IPS-15b (cell line): ENCODE data around the gene CYTH3.

Experiments used
- H3K27me3 ChIP-seq: one replicate; pipeline ENCODE4 v1.6.1; 2013; ENCODE audit warnings: low read length; ENCODE audit not compliant: control insufficient read depth, insufficient read depth
- H3K36me3 ChIP-seq: one replicate; pipeline ENCODE4 v1.6.1; 2013; ENCODE audit warnings: low read length; ENCODE audit not compliant: control insufficient read depth, insufficient read depth
- H3K4me1 ChIP-seq: one replicate; pipeline ENCODE4 v1.6.1; 2013; ENCODE audit warnings: mild to moderate bottlenecking, low read length; ENCODE audit not compliant: control insufficient read depth, insufficient read depth
- H3K4me3 ChIP-seq: one replicate; pipeline ENCODE4 v1.5.1; 2013; ENCODE audit warnings: low read depth, low read length
- H3K9ac ChIP-seq: one replicate; pipeline ENCODE4 v1.6.1; 2013; ENCODE audit warnings: low read depth, mild to moderate bottlenecking, low read length
- H3K9me3 ChIP-seq: one replicate; pipeline ENCODE4 v1.6.1; 2013; ENCODE audit warnings: mild to moderate bottlenecking, low read length; ENCODE audit not compliant: control insufficient read depth, insufficient read depth

Gene CYTH3

DNA sequence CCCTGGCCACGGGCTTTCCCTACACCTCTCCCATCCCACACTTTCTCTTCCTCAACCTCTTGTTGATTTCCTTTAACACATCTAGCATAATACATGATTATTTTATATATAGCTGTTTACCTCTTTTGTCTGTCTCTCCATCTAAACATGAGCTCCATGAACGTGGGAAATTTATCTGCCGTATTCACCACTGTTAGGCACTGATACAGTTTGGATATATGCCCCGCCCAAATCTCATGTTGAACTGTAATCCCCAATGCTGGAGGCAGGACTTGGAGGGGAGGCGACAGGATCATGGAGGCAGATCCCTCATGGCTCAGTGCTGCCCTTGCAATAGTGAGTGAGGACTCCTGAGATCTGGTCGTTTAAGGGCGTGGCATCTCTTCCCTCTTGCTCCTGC, 5.7 kb downstream of the CYTH3 start:
- Histone ChIP-seq H3K4me3 (no peak overlapping the region), H3K27me3 (peaks cover 13% of the 10 kb centered on the region), H3K9ac (no peak overlapping the region), H3K9me3 (no peaks in the 10 kb centered on the region), H3K4me1 (peaks cover 6% of the 10 kb centered on the region), H3K36me3 (no peaks in the 10 kb centered on the region)

GRCh38 chr7:6262221-6262620, 10.2 kb downstream of the CYTH3 start:
- no peak overlapping the region for H3K9ac ChIP-seq
- H3K9me3 ChIP-seq = no peaks in the 10 kb centered on the region
- H3K36me3 ChIP-seq = no peaks in the 10 kb centered on the region
- H3K4me3 ChIP-seq = no peak overlapping the region
- no peaks in the 10 kb centered on the region for H3K27me3 ChIP-seq
- peaks cover 5% of the 10 kb centered on the region for H3K4me1 ChIP-seq

- Histone ChIP-seq H3K27me3 (no peaks in the 10 kb centered on the region), H3K36me3 (no peaks in the 10 kb centered on the region), H3K4me3 (no peak overlapping the region), H3K9ac (no peak overlapping the region), H3K9me3 (no peaks in the 10 kb centered on the region), H3K4me1 (peaks cover 5% of the 10 kb centered on the region)
Observed at GRCh38 chr7:6261699-6262098, 10.7 kb downstream of the CYTH3 start.

- H3K9ac ChIP-seq = peak overlapping the region; percentile 27
- H3K36me3 ChIP-seq = no peaks in the 10 kb centered on the region
- H3K27me3 ChIP-seq = no peaks in the 10 kb centered on the region
- H3K9me3 ChIP-seq = no peaks in the 10 kb centered on the region
- H3K4me1 ChIP-seq = peaks cover 5% of the 10 kb centered on the region
- no peak overlapping the region for H3K4me3 ChIP-seq
Observed at GRCh38 chr7:6260291-6261187, 11.9 kb downstream of the CYTH3 start.

- no peaks in the 10 kb centered on the region for H3K9me3 ChIP-seq
- H3K9ac ChIP-seq = no peak overlapping the region
- no peaks in the 10 kb centered on the region for H3K36me3 ChIP-seq
- H3K4me3 ChIP-seq = no peak overlapping the region
- H3K27me3 ChIP-seq = no peaks in the 10 kb centered on the region
- peaks cover 5% of the 10 kb centered on the region for H3K4me1 ChIP-seq
Observed at GRCh38 chr7:6259257-6259656, 13.2 kb downstream of the CYTH3 start.

DNA sequence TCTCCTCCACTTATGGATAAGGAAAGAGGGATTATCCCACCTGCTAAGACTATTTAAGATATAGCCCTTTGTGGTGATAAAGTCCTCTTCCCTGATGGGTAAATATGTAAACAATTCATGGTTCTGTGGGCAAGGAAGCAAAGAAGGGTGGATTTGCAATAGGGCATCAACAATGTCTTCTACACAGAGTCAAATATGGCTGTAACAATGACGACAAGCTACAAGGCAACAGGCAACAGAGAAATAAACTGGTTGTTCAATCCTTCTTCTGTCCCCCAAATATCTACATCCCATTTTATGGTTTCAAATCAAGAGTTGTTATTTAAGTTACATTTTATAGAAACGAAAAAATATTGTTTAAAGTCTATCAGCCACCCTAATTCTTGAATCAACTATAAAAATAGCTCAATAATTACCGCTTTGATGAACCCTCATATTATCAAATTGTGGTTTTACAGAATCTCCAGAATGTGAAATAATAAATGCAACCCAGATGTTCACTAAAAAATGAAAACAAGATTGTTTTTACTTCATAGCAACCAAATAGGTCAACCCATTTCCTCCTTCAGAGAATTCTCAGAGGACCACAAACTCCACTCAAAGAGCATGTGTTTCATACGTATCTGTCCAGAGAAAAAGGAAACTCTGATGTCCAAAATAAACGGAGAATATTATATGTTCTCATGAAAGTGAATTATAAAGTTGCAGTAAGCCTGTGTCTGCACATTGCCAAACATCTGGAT, 13.8 kb downstream of the CYTH3 start:
- Histone ChIP-seq H3K9ac (no peak overlapping the region), H3K4me1 (peaks cover 5% of the 10 kb centered on the region), H3K9me3 (no peaks in the 10 kb centered on the region), H3K27me3 (no peaks in the 10 kb centered on the region), H3K4me3 (no peak overlapping the region), H3K36me3 (no peaks in the 10 kb centered on the region)

DNA sequence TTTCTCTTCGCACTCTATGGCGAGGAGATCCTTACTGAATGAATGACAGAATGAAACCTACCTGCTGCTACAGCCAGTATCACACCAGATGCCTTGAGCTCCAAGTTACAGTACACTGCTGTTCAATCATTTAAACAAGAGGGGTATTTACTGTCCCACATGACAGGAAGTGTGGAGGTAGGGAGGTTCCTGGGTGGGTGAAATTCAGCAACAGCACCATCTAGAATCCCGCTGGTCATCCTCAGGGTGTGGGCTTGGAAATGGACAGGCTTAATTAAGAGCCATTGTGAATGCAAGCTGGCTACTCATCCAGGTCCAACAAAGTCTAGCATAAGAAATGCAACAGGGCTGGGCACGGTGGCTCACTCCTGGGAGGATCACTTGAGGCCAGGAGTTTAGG, 14.7 kb downstream of the CYTH3 start:
- Histone ChIP-seq H3K27me3 (no peaks in the 10 kb centered on the region), H3K9me3 (no peaks in the 10 kb centered on the region), H3K4me1 (peaks cover 5% of the 10 kb centered on the region), H3K4me3 (no peak overlapping the region), H3K9ac (no peak overlapping the region), H3K36me3 (no peaks in the 10 kb centered on the region)

DNA sequence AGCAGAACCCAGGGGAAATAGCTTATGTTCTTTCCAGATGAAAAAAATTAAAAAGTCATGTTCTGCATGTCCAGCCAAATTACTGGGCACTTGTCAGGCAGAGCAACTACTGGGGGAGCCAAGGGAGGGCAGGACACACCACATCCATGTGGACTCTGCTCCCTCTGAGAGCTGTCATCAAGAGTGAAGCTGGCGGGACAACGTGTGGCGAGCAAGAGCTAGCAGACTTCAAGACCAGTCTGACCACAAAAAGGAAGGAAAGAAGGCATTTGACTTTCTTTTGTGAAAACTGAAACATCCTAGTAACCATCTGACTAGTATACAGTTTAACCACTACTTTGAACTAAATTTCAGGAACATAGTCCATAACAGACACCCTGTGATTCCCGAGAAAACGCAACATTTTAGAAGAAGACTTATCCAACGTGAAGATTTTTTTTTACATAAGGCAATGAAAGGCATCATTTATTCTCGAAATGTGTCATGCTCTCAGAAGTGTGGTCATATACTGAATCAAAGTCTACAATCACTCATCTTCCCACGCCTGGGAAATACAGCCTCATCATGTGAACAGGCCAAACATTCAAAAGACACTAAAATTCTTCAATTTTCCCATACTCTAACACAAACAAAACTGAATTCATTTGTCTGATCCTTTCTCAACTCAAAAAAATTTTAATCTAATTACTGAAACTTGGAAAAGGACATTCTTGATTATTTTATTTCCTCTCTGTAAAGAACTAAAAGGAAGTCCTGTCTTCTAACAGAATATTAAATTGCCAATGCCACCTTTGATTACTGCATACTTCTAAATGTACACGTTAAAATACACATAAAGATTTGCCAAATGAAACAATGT, 15.5 kb downstream of the CYTH3 start:
- no peak overlapping the region for H3K4me3 ChIP-seq
- H3K4me1 ChIP-seq = peaks cover 5% of the 10 kb centered on the region

GRCh38 chr7:6256109-6256483, 16.3 kb downstream of the CYTH3 start:
- no peak overlapping the region for H3K9ac ChIP-seq
- H3K4me1 ChIP-seq = peaks cover 5% of the 10 kb centered on the region
- H3K9me3 ChIP-seq = no peaks in the 10 kb centered on the region
- no peaks in the 10 kb centered on the region for H3K36me3 ChIP-seq
- no peak overlapping the region for H3K4me3 ChIP-seq
- H3K27me3 ChIP-seq = no peaks in the 10 kb centered on the region

More for the DNA sequence above, 15.5 kb downstream of the CYTH3 start:
- Histone ChIP-seq H3K27me3 (no peaks in the 10 kb centered on the region), H3K9ac (no peak overlapping the region), H3K9me3 (no peaks in the 10 kb centered on the region), H3K36me3 (no peaks in the 10 kb centered on the region)

- peaks cover 5% of the 10 kb centered on the region for H3K4me1 ChIP-seq
- no peaks in the 10 kb centered on the region for H3K27me3 ChIP-seq
Observed at GRCh38 chr7:6254866-6255265, 17.6 kb downstream of the CYTH3 start.

DNA sequence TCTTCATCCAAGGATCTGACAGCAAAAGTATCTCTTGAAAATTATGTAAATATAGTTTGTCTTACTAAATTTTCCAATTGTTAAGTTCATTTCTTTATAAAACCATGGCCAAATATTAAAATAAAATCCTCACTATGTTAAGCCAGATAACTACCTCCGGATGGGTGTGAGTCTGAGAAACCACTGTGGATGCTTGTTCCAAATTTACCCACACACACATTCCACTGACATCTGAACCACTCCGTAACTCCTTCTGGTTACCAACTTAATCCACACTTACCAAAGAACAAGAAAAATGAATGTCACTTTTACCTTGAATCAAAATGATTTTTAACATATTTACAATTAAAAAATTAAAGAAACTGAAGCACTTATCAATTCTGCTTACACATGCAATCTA, 19.7 kb downstream of the CYTH3 start:
- Histone ChIP-seq H3K27me3 (no peaks in the 10 kb centered on the region), H3K9ac (no peak overlapping the region), H3K4me3 (no peak overlapping the region), H3K9me3 (no peaks in the 10 kb centered on the region), H3K4me1 (no peaks in the 10 kb centered on the region), H3K36me3 (no peaks in the 10 kb centered on the region)

More at GRCh38 chr7:6254866-6255265, 17.6 kb downstream of the CYTH3 start:
- Histone ChIP-seq H3K4me3 (no peak overlapping the region), H3K36me3 (no peaks in the 10 kb centered on the region), H3K9ac (no peak overlapping the region), H3K9me3 (no peaks in the 10 kb centered on the region)
